ENCODE data around the gene MSI2.

Gene MSI2

GRCh38 chr17:57440522-57441269 lies 184.4 kb downstream of the MSI2 start:
- no peak overlapping the region for H3K27ac ChIP-seq (ENCODE audit: low read length)

GRCh38 chr17:57441270-57441600 lies 184.9 kb downstream of the MSI2 start:
- Histone ChIP-seq H3K27ac (ENCODE audit: low read length) (no peak overlapping the region), H3K4me3 (ENCODE audit: low read depth in 1 of 2, low read length in 2 of 2) (no peak overlapping the region), H3K27me3 (ENCODE audit: low read depth, low read length) (no peaks in the 10 kb centered on the region), H3K36me3 (ENCODE audit: control insufficient read depth in 1 of 2, insufficient read depth in 2 of 2, low read length in 2 of 2) (no peaks in the 10 kb centered on the region), H3K9me3 (ENCODE audit: control insufficient read depth in 1 of 2, low read length in 2 of 2) (no peaks in the 10 kb centered on the region), H3K4me1 (ENCODE audit: control insufficient read depth in 1 of 2, insufficient read depth in 2 of 2, low read length in 2 of 2) (peaks cover 24 to 28% of the 10 kb centered on the region in 2 donors)

More at GRCh38 chr17:57440522-57441269, 184.4 kb downstream of the MSI2 start:
- Histone ChIP-seq H3K9me3 (ENCODE audit: control insufficient read depth in 1 of 2, low read length in 2 of 2) (no peaks in the 10 kb centered on the region), H3K27me3 (ENCODE audit: low read depth, low read length) (no peaks in the 10 kb centered on the region), H3K36me3 (ENCODE audit: control insufficient read depth in 1 of 2, insufficient read depth in 2 of 2, low read length in 2 of 2) (no peaks in the 10 kb centered on the region), H3K4me3 (ENCODE audit: low read depth in 1 of 2, low read length in 2 of 2) (no peak overlapping the region), H3K4me1 (ENCODE audit: control insufficient read depth in 1 of 2, insufficient read depth in 2 of 2, low read length in 2 of 2) (peaks cover 24 to 28% of the 10 kb centered on the region in 2 donors)

GRCh38 chr17:57442401-57442823 lies 186.1 kb downstream of the MSI2 start:
- no peaks in the 10 kb centered on the region for H3K27me3 ChIP-seq (ENCODE audit: low read depth, low read length)
- no peaks in the 10 kb centered on the region for H3K9me3 ChIP-seq (ENCODE audit: control insufficient read depth in 1 of 2, low read length in 2 of 2)
- H3K27ac ChIP-seq (ENCODE audit: low read length): no peak overlapping the region
- H3K4me1 ChIP-seq (ENCODE audit: control insufficient read depth in 1 of 2, insufficient read depth in 2 of 2, low read length in 2 of 2): peaks cover 24 to 28% of the 10 kb centered on the region in 2 donors
- H3K36me3 ChIP-seq (ENCODE audit: control insufficient read depth in 1 of 2, insufficient read depth in 2 of 2, low read length in 2 of 2): no peaks in the 10 kb centered on the region
- no peak overlapping the region for H3K4me3 ChIP-seq (ENCODE audit: low read depth in 1 of 2, low read length in 2 of 2)

GRCh38 chr17:57442914-57443571 lies 186.7 kb downstream of the MSI2 start:
- Histone ChIP-seq H3K4me3 (ENCODE audit: low read depth in 1 of 2, low read length in 2 of 2) (no peak overlapping the region), H3K4me1 (ENCODE audit: control insufficient read depth in 1 of 2, insufficient read depth in 2 of 2, low read length in 2 of 2) (peaks cover 24 to 28% of the 10 kb centered on the region in 2 donors), H3K27me3 (ENCODE audit: low read depth, low read length) (no peaks in the 10 kb centered on the region), H3K9me3 (ENCODE audit: control insufficient read depth in 1 of 2, low read length in 2 of 2) (no peaks in the 10 kb centered on the region), H3K36me3 (ENCODE audit: control insufficient read depth in 1 of 2, insufficient read depth in 2 of 2, low read length in 2 of 2) (no peaks in the 10 kb centered on the region), H3K27ac (ENCODE audit: low read length) (no peak overlapping the region)

GRCh38 chr17:57443781-57444180 lies 187.5 kb downstream of the MSI2 start:
- Histone ChIP-seq H3K4me1 (ENCODE audit: control insufficient read depth in 1 of 2, insufficient read depth in 2 of 2, low read length in 2 of 2) (peaks cover 24 to 28% of the 10 kb centered on the region in 2 donors), H3K9me3 (ENCODE audit: control insufficient read depth in 1 of 2, low read length in 2 of 2) (no peaks in the 10 kb centered on the region), H3K27ac (ENCODE audit: low read length) (no peak overlapping the region), H3K4me3 (ENCODE audit: low read depth in 1 of 2, low read length in 2 of 2) (no peak overlapping the region), H3K27me3 (ENCODE audit: low read depth, low read length) (no peaks in the 10 kb centered on the region), H3K36me3 (ENCODE audit: control insufficient read depth in 1 of 2, insufficient read depth in 2 of 2, low read length in 2 of 2) (no peaks in the 10 kb centered on the region)

GRCh38 chr17:57444682-57445450 lies 188.5 kb downstream of the MSI2 start:
- Histone ChIP-seq H3K4me1 (ENCODE audit: control insufficient read depth in 1 of 2, insufficient read depth in 2 of 2, low read length in 2 of 2) (peaks cover 22 to 26% of the 10 kb centered on the region in 2 donors), H3K36me3 (ENCODE audit: control insufficient read depth in 1 of 2, insufficient read depth in 2 of 2, low read length in 2 of 2) (no peaks in the 10 kb centered on the region), H3K27ac (ENCODE audit: low read length) (no peak overlapping the region)

GRCh38 chr17:57445772-57446472 lies 189.6 kb downstream of the MSI2 start:
- Histone ChIP-seq H3K27ac (ENCODE audit: low read length) (no peak overlapping the region), H3K4me1 (ENCODE audit: control insufficient read depth in 1 of 2, insufficient read depth in 2 of 2, low read length in 2 of 2) (peaks cover 11 to 15% of the 10 kb centered on the region in 2 donors), H3K36me3 (ENCODE audit: control insufficient read depth in 1 of 2, insufficient read depth in 2 of 2, low read length in 2 of 2) (no peaks in the 10 kb centered on the region), H3K9me3 (ENCODE audit: control insufficient read depth in 1 of 2, low read length in 2 of 2) (no peaks in the 10 kb centered on the region), H3K27me3 (ENCODE audit: low read depth, low read length) (no peaks in the 10 kb centered on the region), H3K4me3 (ENCODE audit: low read depth in 1 of 2, low read length in 2 of 2) (no peak overlapping the region)

More at GRCh38 chr17:57444682-57445450, 188.5 kb downstream of the MSI2 start:
- H3K27me3 ChIP-seq (ENCODE audit: low read depth, low read length): no peaks in the 10 kb centered on the region
- H3K9me3 ChIP-seq (ENCODE audit: control insufficient read depth in 1 of 2, low read length in 2 of 2): no peaks in the 10 kb centered on the region
- no peak overlapping the region for H3K4me3 ChIP-seq (ENCODE audit: low read depth in 1 of 2, low read length in 2 of 2)

- Histone ChIP-seq H3K27me3 (ENCODE audit: low read depth, low read length) (no peaks in the 10 kb centered on the region), H3K36me3 (ENCODE audit: control insufficient read depth in 1 of 2, insufficient read depth in 2 of 2, low read length in 2 of 2) (no peaks in the 10 kb centered on the region), H3K4me3 (ENCODE audit: low read depth in 1 of 2, low read length in 2 of 2) (no peak overlapping the region), H3K4me1 (ENCODE audit: control insufficient read depth in 1 of 2, insufficient read depth in 2 of 2, low read length in 2 of 2) (peaks cover 5 to 6% of the 10 kb centered on the region in 2 donors), H3K27ac (ENCODE audit: low read length) (no peak overlapping the region), H3K9me3 (ENCODE audit: control insufficient read depth in 1 of 2, low read length in 2 of 2) (no peaks in the 10 kb centered on the region)
Observed at GRCh38 chr17:57447357-57447989, 191.2 kb downstream of the MSI2 start.

- no peaks in the 10 kb centered on the region for H3K36me3 ChIP-seq (ENCODE audit: control insufficient read depth in 1 of 2, insufficient read depth in 2 of 2, low read length in 2 of 2)
- H3K4me1 ChIP-seq (ENCODE audit: control insufficient read depth in 1 of 2, insufficient read depth in 2 of 2, low read length in 2 of 2): no peaks in the 10 kb centered on the region
- no peak overlapping the region for H3K27ac ChIP-seq (ENCODE audit: low read length)
- H3K27me3 ChIP-seq (ENCODE audit: low read depth, low read length): no peaks in the 10 kb centered on the region
- no peak overlapping the region for H3K4me3 ChIP-seq (ENCODE audit: low read depth in 1 of 2, low read length in 2 of 2)
- H3K9me3 ChIP-seq (ENCODE audit: control insufficient read depth in 1 of 2, low read length in 2 of 2): no peaks in the 10 kb centered on the region
Observed at GRCh38 chr17:57447990-57448758, 191.9 kb downstream of the MSI2 start.

- no peaks in the 10 kb centered on the region for H3K9me3 ChIP-seq (ENCODE audit: control insufficient read depth in 1 of 2, low read length in 2 of 2)
- H3K27me3 ChIP-seq (ENCODE audit: low read depth, low read length): no peaks in the 10 kb centered on the region
- H3K27ac ChIP-seq (ENCODE audit: low read length): no peak overlapping the region
- no peaks in the 10 kb centered on the region for H3K36me3 ChIP-seq (ENCODE audit: control insufficient read depth in 1 of 2, insufficient read depth in 2 of 2, low read length in 2 of 2)
- no peak overlapping the region for H3K4me3 ChIP-seq (ENCODE audit: low read depth in 1 of 2, low read length in 2 of 2)
- no peaks in the 10 kb centered on the region for H3K4me1 ChIP-seq (ENCODE audit: control insufficient read depth in 1 of 2, insufficient read depth in 2 of 2, low read length in 2 of 2)
Observed at GRCh38 chr17:57448759-57449283, 192.5 kb downstream of the MSI2 start.

Data from muscle layer of duodenum (tissue), 2 donors.